H1 (cell line): ENCODE data around the gene IGSF5. TPM values are rescaled to one million over a fixed set of nuclear protein-coding genes. Genes with fewer than 3 reads are reported as not detected.

Experiments used
- CTCF ChIA-PET: fragments of 300-600 bp; sonication (Branson Sonifier 250); formaldehyde crosslinking; loops from one replicate; lab custom pipeline; 2021; ENCODE audit not compliant: partially characterized antibody; lab: Charles Lee
- POLR2A ChIA-PET: fragments of 300-600 bp; sonication (Branson Sonifier 250); formaldehyde crosslinking; loops from one replicate; lab custom pipeline; 2021; ENCODE audit warnings: inconsistent platforms; ENCODE audit not compliant: partially characterized antibody; lab: Charles Lee
- DNase-seq, 2 experiments: peaks; one replicate each; pipeline versions ENCODE4 v3.0.0 to v3.0.0-alpha.2; 2010 to 2022; ENCODE audit warnings: low spot score in 2 of 2, low read depth in 1 of 2, mixed read lengths in 1 of 2
- FAIRE-seq: peaks from 2 replicates; lab custom pipeline; 2011; peaks lifted over from hg19 to GRCh38; lab: Jason Lieb, UNC
- H2AFZ ChIP-seq: 2 replicates; pipeline ENCODE4 v1.8.1; 2012; ENCODE audit warnings: low read length, inconsistent platforms
- H2AK5ac ChIP-seq: 2 replicates; pipeline ENCODE4 v1.6.1; 2013; ENCODE audit warnings: low read depth, low read length
- H2BK120ac ChIP-seq: replicated peaks from 2 replicates; pipeline ENCODE3; 2013; ENCODE audit warnings: low read depth, low read length, inconsistent platforms
- H2BK12ac ChIP-seq: 2 replicates; pipeline ENCODE4 v1.6.1; 2013; ENCODE audit warnings: low read depth, low read length
- H2BK15ac ChIP-seq: 2 replicates; pipeline ENCODE4 v1.6.1; 2013; ENCODE audit warnings: low read length
- H2BK20ac ChIP-seq: 2 replicates; pipeline ENCODE4 v1.6.1; 2013; ENCODE audit warnings: low read length
- H2BK5ac ChIP-seq: 2 replicates; pipeline ENCODE4 v1.6.1; 2013; ENCODE audit warnings: low read depth, low read length
- H3K14ac ChIP-seq: 2 replicates; pipeline ENCODE4 v1.6.1; 2013; ENCODE audit warnings: inconsistent platforms; ENCODE audit not compliant: insufficient read length
- H3K18ac ChIP-seq: 2 replicates; pipeline ENCODE4 v1.6.1; 2013; ENCODE audit warnings: low read length; ENCODE audit errors: extremely low read depth
- H3K23ac ChIP-seq: 2 replicates; pipeline ENCODE4 v1.6.1; 2013; ENCODE audit warnings: inconsistent platforms; ENCODE audit not compliant: insufficient read length
- H3K23me2 ChIP-seq: 2 replicates; pipeline ENCODE4 v1.6.1; 2013; ENCODE audit warnings: low read depth, low read length
- H3K27ac ChIP-seq: 2 replicates; pipeline ENCODE4 v1.6.1; 2011; ENCODE audit warnings: low read depth, low read length, inconsistent platforms
- H3K27me3 ChIP-seq, 4 experiments: replicated peaks in 1 of 4; 1 replicate in 1 of 4; 2 replicates in 3 of 4; pipeline versions ENCODE4 v1.6.1 to v1.8.1; 2011 to 2013; ENCODE audit warnings: low read length in 3 of 4, mild to moderate bottlenecking in 3 of 4, inconsistent platforms in 2 of 4, mixed read lengths in 2 of 4, moderate library complexity in 1 of 4; ENCODE audit not compliant: control insufficient read depth in 3 of 4, insufficient read depth in 3 of 4; ENCODE audit errors: extremely low read depth in 1 of 4
- H3K36me3 ChIP-seq, 4 experiments: 2 replicates each; pipeline versions ENCODE4 v1.6.1 to v1.8.1; 2011 to 2013; ENCODE audit warnings: mild to moderate bottlenecking in 4 of 4, low read length in 3 of 4, moderate library complexity in 2 of 4, control low read depth in 1 of 4, inconsistent platforms in 1 of 4; ENCODE audit not compliant: insufficient read depth in 4 of 4, control insufficient read depth in 2 of 4
- H3K4ac ChIP-seq: replicated peaks from 2 replicates; pipeline ENCODE3; 2013; ENCODE audit warnings: low read length, low read depth, mixed read lengths, inconsistent platforms; ENCODE audit not compliant: insufficient read length
- H3K4me1 ChIP-seq, 4 experiments: replicated peaks in 1 of 4; 1 replicate in 1 of 4; 2 replicates in 3 of 4; pipeline versions ENCODE4 v1.6.1 to v1.8.1; 2011 to 2013; ENCODE audit warnings: low read length in 3 of 4, inconsistent platforms in 2 of 4, mixed read lengths in 1 of 4; ENCODE audit not compliant: insufficient read depth in 4 of 4, control insufficient read depth in 3 of 4
- H3K4me2 ChIP-seq, 2 experiments: 2 replicates each; pipeline versions ENCODE4 v1.6.1 to v1.8.1; 2011 to 2013; ENCODE audit warnings: low read depth in 2 of 2, low read length in 2 of 2, control low read depth in 1 of 2, inconsistent platforms in 1 of 2, mild to moderate bottlenecking in 1 of 2; ENCODE audit not compliant: insufficient read depth in 1 of 2
- H3K4me3 ChIP-seq, 4 experiments: fragments of 200-600, 300-600 bp in 1 of 4; sonication (generic), shearing (Covaris generic), sonication (Bioruptor Twin) in 1 of 4; 2 replicates each; pipeline versions ENCODE4 v1.5.1 to v1.8.1; 2011 to 2016; ENCODE audit warnings: low read length in 4 of 4, low read depth in 3 of 4, control low read depth in 2 of 4, inconsistent platforms in 2 of 4, mild to moderate bottlenecking in 2 of 4, mixed read lengths in 1 of 4, moderate library complexity in 1 of 4; ENCODE audit not compliant: insufficient read depth in 2 of 4; ENCODE audit errors: extremely low read depth in 1 of 4
- H3K56ac ChIP-seq: replicated peaks from 2 replicates; pipeline ENCODE3; 2013; ENCODE audit warnings: low read depth, mild to moderate bottlenecking, mixed read lengths, low read length, inconsistent platforms; ENCODE audit not compliant: insufficient read length
- H3K79me1 ChIP-seq: 2 replicates; pipeline ENCODE4 v1.6.1; 2013; ENCODE audit warnings: low read depth, low read length, control low read depth
- H3K79me2 ChIP-seq, 2 experiments: 2 replicates each; pipeline versions ENCODE4 v1.6.1 to v1.8.1; 2012 to 2013; ENCODE audit warnings: low read length in 2 of 2, mild to moderate bottlenecking in 2 of 2, inconsistent platforms in 1 of 2; ENCODE audit not compliant: insufficient read depth in 2 of 2, control insufficient read depth in 1 of 2
- H3K9ac ChIP-seq, 4 experiments: replicated peaks in 1 of 4; 1 replicate in 1 of 4; 2 replicates in 3 of 4; pipeline versions ENCODE4 v1.6.1 to v1.8.1; 2011 to 2013; ENCODE audit warnings: low read depth in 3 of 4, low read length in 3 of 4, control low read depth in 2 of 4, mild to moderate bottlenecking in 2 of 4, moderate library complexity in 2 of 4, inconsistent platforms in 1 of 4; ENCODE audit errors: extremely low read depth in 1 of 4
- H3K9me3 ChIP-seq, 2 experiments: 2 replicates each; pipeline versions ENCODE4 v1.6.1 to v1.8.1; 2012 to 2013; ENCODE audit warnings: mild to moderate bottlenecking in 2 of 2, moderate library complexity in 2 of 2, control low read depth in 1 of 2, inconsistent platforms in 1 of 2, low read depth in 1 of 2, low read length in 1 of 2, mixed read lengths in 1 of 2; ENCODE audit not compliant: insufficient read depth in 2 of 2
- H4K20me1 ChIP-seq, 2 experiments: replicated peaks in 1 of 2; 2 replicates each; pipeline versions ENCODE3 to v1.8.1; 2011 to 2013; ENCODE audit warnings: inconsistent platforms in 2 of 2, low read length in 2 of 2, mild to moderate bottlenecking in 1 of 2; ENCODE audit not compliant: insufficient read depth in 2 of 2, control insufficient read depth in 1 of 2
- H4K5ac ChIP-seq: 2 replicates; pipeline ENCODE4 v1.6.1; 2013; ENCODE audit warnings: low read length, low read depth, mixed read lengths, inconsistent platforms; ENCODE audit not compliant: insufficient read length
- H4K8ac ChIP-seq: 2 replicates; pipeline ENCODE4 v1.8.0; 2013; ENCODE audit warnings: mild to moderate bottlenecking, moderate library complexity, low read length, inconsistent platforms; ENCODE audit not compliant: insufficient read depth; ENCODE audit errors: extremely low read depth
- H4K91ac ChIP-seq: replicated peaks from 2 replicates; pipeline ENCODE3; 2013; ENCODE audit warnings: low read length, mixed read lengths, inconsistent platforms; ENCODE audit not compliant: insufficient read length
- BCL11A ChIP-seq, 2 experiments: IDR thresholded peaks; one replicate each; pipeline ENCODE4 v1.6.1; 2011; ENCODE audit warnings: low read depth in 2 of 2, low read length in 2 of 2, mild to moderate bottlenecking in 2 of 2
- WGBS, 2 experiments: shearing (Covaris generic) in 1 of 2; methylation state at CpG; one replicate each; pipeline versions ENCODE4 v1.1.6 to v1.1.7; 2013 to 2015; ENCODE audit warnings: low lambda C conversion rate in 2 of 2, mixed read lengths in 2 of 2, inconsistent platforms in 1 of 2, low coverage in 1 of 2, missing lambda C conversion rate in 1 of 2; ENCODE audit not compliant: insufficient replicate concordance in 2 of 2, insufficient coverage in 1 of 2, insufficient read length in 1 of 2; ENCODE audit errors: extremely low coverage in 1 of 2, missing lambda C conversion rate in 1 of 2; 5-methylcytosine and 5-hydroxymethylcytosine counted together
- polyA plus RNA-seq, 7 experiments: library from polyadenylated mRNA; depleted of rRNA in 3 of 7; stranded (reverse) in 5 of 7; unstranded in 2 of 7; fragments of >200 nt in 5 of 7; fragments of 200-250 nt in 2 of 7; gene quantifications; 1 replicate in 5 of 7; 2 replicates in 1 of 7; 4 replicates in 1 of 7; pipeline versions ENCODE4 v1.2.1 to v1.2.3, GENCODE V29; 2011 to 2013; ENCODE audit warnings: missing spikeins in 2 of 7, mixed read lengths in 2 of 7
- total RNA-seq: library from RNA; stranded (reverse); fragmentation: NEBNext Ultra II Directional; extraction: Animal tissue kit (Norgen Biotek cat#: 25700); gene quantifications from 2 replicates; pipeline ENCODE4 v1.2.1, GENCODE V29; 2021

The IGSF5 gene
- total and polyA plus RNA-seq, 2 of the 8 experiments (the other 6 are each of a cell fraction or from before 2014, with no cell fraction given): 4.4 to 5.4 TPM

GRCh38 chr21:39803393-39803792 is 58.4 kb downstream of the IGSF5 start:
- no peak for DNase-seq
- H2AFZ ChIP-seq: no peak overlapping the region
- H4K5ac ChIP-seq: no peak overlapping the region
- no peaks in the 10 kb centered on the region for H3K4me1 ChIP-seq
- no peaks in the 10 kb centered on the region for H3K79me2 ChIP-seq
- H2BK12ac ChIP-seq: no peak overlapping the region
- H4K20me1 ChIP-seq: no peaks in the 10 kb centered on the region
- H4K8ac ChIP-seq: no peak overlapping the region
- no peak overlapping the region for H3K18ac ChIP-seq
- FAIRE-seq: no peak
- no peaks in the 10 kb centered on the region for H3K79me1 ChIP-seq
- no peaks in the 10 kb centered on the region for H3K23me2 ChIP-seq
- H3K56ac ChIP-seq: no peak overlapping the region
- peaks cover 0 to 1% (median 0%) of the 10 kb centered on the region in 4 experiments; a peak in 1 of 7 replicates for H3K27me3 ChIP-seq
- H3K14ac ChIP-seq: no peak overlapping the region
- WGBS, 2 experiments: 89% methylated on average over 1 of the region's 1 CpG; no CpG with 5 or more reads in 1 of the 2 experiments
- H2BK15ac ChIP-seq: no peak overlapping the region
- H2BK5ac ChIP-seq: no peak overlapping the region
- no peak overlapping the region for H2BK20ac ChIP-seq
- peaks cover 0 to 4% of the 10 kb centered on the region in 2 experiments; a peak in 1 of 4 replicates for H3K9me3 ChIP-seq
- TF ChIP-seq BCL11A (IDR thresholded peaks at IDR 0.05; ENCODE audit: low read depth in 2 of 2, low read length in 2 of 2): no peak
- H3K36me3 ChIP-seq: no peaks in the 10 kb centered on the region
- H3K27ac ChIP-seq: no peak overlapping the region
- CTCF ChIA-PET: no interaction called here
- H3K4me2 ChIP-seq: no peak overlapping the region
- H3K23ac ChIP-seq: no peak overlapping the region
- no peak overlapping the region for H4K91ac ChIP-seq
- H2BK120ac ChIP-seq: no peak overlapping the region
- no peak overlapping the region for H2AK5ac ChIP-seq
- POLR2A ChIA-PET: no interaction called here
- H3K4me3 ChIP-seq: no peak overlapping the region
- no peak overlapping the region for H3K4ac ChIP-seq
- H3K9ac ChIP-seq: no peak overlapping the region
